HG03139 (cell line): Measurements from ENCODE around the gene CBLN3.

ENCODE experiments used
- ATAC-seq: cut with Tn5 transposase; IDR thresholded peaks from one replicate; pipeline ENCODE4 v1.9.1; 2021; ENCODE audit not compliant: unreplicated experiment

The CBLN3 gene

GRCh38 chr14:24385524-24385923 is 43.9 kb downstream of the CBLN3 start:
- no peak for ATAC-seq

- no peak for ATAC-seq
Measured at GRCh38 chr14:24384169-24384568, 45.3 kb downstream of the CBLN3 start.

GRCh38 chr14:24382064-24382371 is 47.5 kb downstream of the CBLN3 start:
- ATAC-seq: no peak

- ATAC-seq: no peak
Measured at GRCh38 chr14:24381363-24382063, 48.0 kb downstream of the CBLN3 start.

GRCh38 chr14:24379907-24380730 is 49.3 kb downstream of the CBLN3 start:
- no peak for ATAC-seq

GRCh38 chr14:24378981-24379906 is 50.2 kb downstream of the CBLN3 start:
- no peak for ATAC-seq

- no peak for ATAC-seq
Measured at GRCh38 chr14:24378327-24378726, 51.1 kb downstream of the CBLN3 start.

GRCh38 chr14:24377657-24378056 is 51.8 kb downstream of the CBLN3 start:
- no peak for ATAC-seq

- no peak for ATAC-seq
Measured at GRCh38 chr14:24377126-24377525, 52.3 kb downstream of the CBLN3 start.
